DND-41 (cell line): ENCODE results near the gene ACTRT1.

Source experiments
- EZH2 ChIP-seq: IDR thresholded peaks from 3 replicates; pipeline ENCODE4 v1.6.1; 2012; ENCODE audit warnings: borderline replicate concordance, low read depth, mild to moderate bottlenecking, moderate library complexity, low read length, inconsistent platforms; ENCODE audit not compliant: severe bottlenecking
- TF ChIP-seq, protein P1 (sequence below): IDR thresholded peaks from 2 replicates; pipeline ENCODE4 v1.5.1; 2012; ENCODE audit warnings: borderline replicate concordance, low read length, moderate library complexity, mild to moderate bottlenecking; ENCODE audit not compliant: poor library complexity, severe bottlenecking; ENCODE audit errors: extremely low read depth

- TF ChIP-seq, protein P1, sequence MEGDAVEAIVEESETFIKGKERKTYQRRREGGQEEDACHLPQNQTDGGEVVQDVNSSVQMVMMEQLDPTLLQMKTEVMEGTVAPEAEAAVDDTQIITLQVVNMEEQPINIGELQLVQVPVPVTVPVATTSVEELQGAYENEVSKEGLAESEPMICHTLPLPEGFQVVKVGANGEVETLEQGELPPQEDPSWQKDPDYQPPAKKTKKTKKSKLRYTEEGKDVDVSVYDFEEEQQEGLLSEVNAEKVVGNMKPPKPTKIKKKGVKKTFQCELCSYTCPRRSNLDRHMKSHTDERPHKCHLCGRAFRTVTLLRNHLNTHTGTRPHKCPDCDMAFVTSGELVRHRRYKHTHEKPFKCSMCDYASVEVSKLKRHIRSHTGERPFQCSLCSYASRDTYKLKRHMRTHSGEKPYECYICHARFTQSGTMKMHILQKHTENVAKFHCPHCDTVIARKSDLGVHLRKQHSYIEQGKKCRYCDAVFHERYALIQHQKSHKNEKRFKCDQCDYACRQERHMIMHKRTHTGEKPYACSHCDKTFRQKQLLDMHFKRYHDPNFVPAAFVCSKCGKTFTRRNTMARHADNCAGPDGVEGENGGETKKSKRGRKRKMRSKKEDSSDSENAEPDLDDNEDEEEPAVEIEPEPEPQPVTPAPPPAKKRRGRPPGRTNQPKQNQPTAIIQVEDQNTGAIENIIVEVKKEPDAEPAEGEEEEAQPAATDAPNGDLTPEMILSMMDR, result no peak
- TF ChIP-seq EZH2, result no peak
Observed at GRCh38 chrX:128019218-128019617, 33.0 kb downstream of the ACTRT1 start.
